Calu3 (cell line): ENCODE results near the gene C1orf52. TPM values are rescaled to one million over a fixed set of nuclear protein-coding genes. Genes with fewer than 3 reads are reported as not detected.
A peak's percentile ranks its signal among the peaks of the same experiment; 100 is the strongest.

Source experiments
- BruUV-seq: library from RNA; stranded (reverse); fragments of 400-500 nt; replicated peaks from 2 replicates; lab custom pipeline; 2021; lab: Mats Ljungman, UMichigan
- CTCF ChIA-PET: fragments of 300-600 bp; sonication (Branson Sonifier 250); formaldehyde crosslinking; loops from one replicate; lab custom pipeline; 2022; ENCODE audit warnings: antibody characterized with exemption; lab: Charles Lee
- DNase-seq: peaks from one replicate; pipeline ENCODE4 v3.0.0; 2022
- H3K27ac Mint-ChIP-seq: one replicate; pipeline ENCODE4 v1.8.0; 2022; ENCODE audit warnings: mixed read lengths; ENCODE audit not compliant: unreplicated experiment
- H3K27me3 Mint-ChIP-seq: one replicate; pipeline ENCODE4 v1.8.0; 2022; ENCODE audit warnings: mixed read lengths; ENCODE audit not compliant: unreplicated experiment
- H3K36me3 Mint-ChIP-seq: one replicate; pipeline ENCODE4 v1.8.0; 2022; ENCODE audit warnings: mild to moderate bottlenecking, moderate library complexity, mixed read lengths; ENCODE audit not compliant: insufficient read depth, unreplicated experiment
- H3K4me1 Mint-ChIP-seq: one replicate; pipeline ENCODE4 v1.8.0; 2022; ENCODE audit warnings: mild to moderate bottlenecking, low read depth, mixed read lengths; ENCODE audit not compliant: unreplicated experiment
- H3K4me3 Mint-ChIP-seq: one replicate; pipeline ENCODE4 v1.8.0; 2022; ENCODE audit warnings: mild to moderate bottlenecking, low read depth, moderate library complexity, mixed read lengths; ENCODE audit not compliant: unreplicated experiment
- H3K9me3 Mint-ChIP-seq: one replicate; pipeline ENCODE4 v1.8.0; 2022; ENCODE audit warnings: low read depth, mixed read lengths; ENCODE audit not compliant: unreplicated experiment
- CTCF ChIP-seq: fragments of 200-600 bp; IDR thresholded peaks from one replicate; pipeline ENCODE4 v1.8.0; 2022; ENCODE audit warnings: antibody characterized with exemption; ENCODE audit not compliant: unreplicated experiment
- intact Hi-C: fragments of 100-400 bp; cut with micrococcal nuclease; formaldehyde crosslinking; loops from one replicate; pipeline ENCODE4 v1.10.0; 2022; ENCODE audit not compliant: unreplicated experiment
- total RNA-seq: library from RNA; stranded (reverse); gene quantifications from 2 replicates; pipeline ENCODE4 v1.2.3, GENCODE V29; 2022

The C1orf52 gene
- total RNA-seq, 1 experiment from 2014 or later = 29.7 TPM

DNA sequence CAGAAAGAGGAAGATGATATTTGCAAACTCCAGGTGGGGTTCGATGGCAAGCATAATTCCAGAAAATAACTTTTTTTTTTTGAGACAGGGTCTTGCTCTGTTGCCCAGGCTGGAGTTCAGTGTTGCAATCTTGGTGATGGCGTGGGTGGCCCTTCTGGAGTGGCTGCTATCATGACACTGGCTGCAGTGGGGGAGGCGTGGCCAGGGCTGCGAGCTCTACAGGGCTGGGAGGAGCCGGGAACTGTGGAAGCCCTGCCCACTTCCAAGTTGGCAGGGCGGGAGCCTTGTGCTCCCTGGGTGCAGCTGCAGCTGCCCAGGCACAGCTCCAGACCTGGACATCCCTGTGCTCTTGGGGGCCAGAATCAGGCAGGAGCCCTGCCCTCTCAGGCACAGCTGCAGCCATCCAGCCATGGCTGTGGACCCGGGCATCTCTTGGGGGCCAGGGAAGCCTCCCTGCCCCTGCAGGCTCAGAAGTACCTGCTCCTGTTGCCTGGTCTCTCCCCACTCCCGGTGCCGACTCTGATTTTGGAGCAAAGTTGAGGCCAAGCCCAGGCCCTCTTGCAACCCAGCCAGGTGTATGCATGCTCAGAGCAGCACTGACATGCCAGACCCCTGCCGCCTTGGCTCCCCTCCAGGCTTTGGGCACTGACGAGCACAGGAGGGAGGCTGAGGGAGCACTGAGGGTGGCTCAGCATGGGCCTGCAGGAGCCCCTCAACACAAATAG lies 24.2 kb upstream of the C1orf52 start:
- no peaks in the 10 kb centered on the region for H3K9me3 Mint-ChIP-seq
- no TSS peak for BruUV-seq
- H3K27me3 Mint-ChIP-seq = no peaks in the 10 kb centered on the region
- H3K4me1 Mint-ChIP-seq = peaks cover 32% of the 10 kb centered on the region
- H3K27ac Mint-ChIP-seq = no peak overlapping the region
- no peak overlapping the region for H3K4me3 Mint-ChIP-seq
- peaks cover 3% of the 10 kb centered on the region for H3K36me3 Mint-ChIP-seq
- CTCF ChIA-PET = no interaction called here
- intact Hi-C loops = no loop called here
- DNase-seq = peak; percentile 37
- TF ChIP-seq CTCF = no peak

GRCh38 chr1:85282424-85282823 lies 23.0 kb upstream of the C1orf52 start:
- H3K4me1 Mint-ChIP-seq = peaks cover 36% of the 10 kb centered on the region
- H3K27me3 Mint-ChIP-seq = no peaks in the 10 kb centered on the region
- H3K36me3 Mint-ChIP-seq = peaks cover 6% of the 10 kb centered on the region
- CTCF ChIA-PET = no interaction called here
- H3K9me3 Mint-ChIP-seq = no peaks in the 10 kb centered on the region
- DNase-seq = peak; percentile 30
- H3K27ac Mint-ChIP-seq = no peak overlapping the region
- no TSS peak for BruUV-seq
- intact Hi-C loops = no loop called here
- TF ChIP-seq CTCF = peak; percentile 53
- H3K4me3 Mint-ChIP-seq = no peak overlapping the region

- H3K36me3 Mint-ChIP-seq = peaks cover 23% of the 10 kb centered on the region
- no peak overlapping the region for H3K27ac Mint-ChIP-seq
- no TSS peak for BruUV-seq
- no peak overlapping the region for H3K4me3 Mint-ChIP-seq
- H3K9me3 Mint-ChIP-seq = no peaks in the 10 kb centered on the region
- H3K4me1 Mint-ChIP-seq = peaks cover 36% of the 10 kb centered on the region
- no peak for DNase-seq
- H3K27me3 Mint-ChIP-seq = no peaks in the 10 kb centered on the region
- intact Hi-C loops = no loop called here
- CTCF ChIA-PET = no interaction called here
- TF ChIP-seq CTCF = no peak
Observed at GRCh38 chr1:85280636-85281035, 21.2 kb upstream of the C1orf52 start.

- H3K27ac Mint-ChIP-seq = peak overlapping the region; percentile 88
- CTCF ChIA-PET = interaction anchor here (0.6 kb wide), 1 partner anchor 16 kb away, joined by 4 read pairs; no protein-coding TSS in a partner anchor
- no peak for TF ChIP-seq CTCF
- no TSS peak for BruUV-seq
- H3K9me3 Mint-ChIP-seq = no peaks in the 10 kb centered on the region
- H3K36me3 Mint-ChIP-seq = peaks cover 33% of the 10 kb centered on the region
- intact Hi-C loops = no loop called here
- no peak overlapping the region for H3K4me3 Mint-ChIP-seq
- H3K27me3 Mint-ChIP-seq = no peaks in the 10 kb centered on the region
- DNase-seq = no peak
- peaks cover 37% of the 10 kb centered on the region for H3K4me1 Mint-ChIP-seq
Observed at GRCh38 chr1:85279458-85280080, 20.1 kb upstream of the C1orf52 start.
